Measurements from ENCODE around the gene ZNF141. TPM values are rescaled to one million over a fixed set of nuclear protein-coding genes. Genes with fewer than 3 reads are reported as not detected.
A peak's percentile ranks its signal among the peaks of the same experiment; 100 is the strongest.

Gene ZNF141
- total RNA-seq, 2 donors from 2014 or later: 17.2 to 32.2 TPM

- no peak for TF ChIP-seq POLR2A (IDR thresholded peaks at IDR 0.05)
- no peak for TF ChIP-seq POLR2AphosphoS5 (IDR thresholded peaks at IDR 0.05)
- TF ChIP-seq CTCF (IDR thresholded peaks at IDR 0.05): no peak
- Histone ChIP-seq H3K27me3 (replicated peaks; ENCODE audit: insufficient read depth) (no peaks in the 10 kb centered on the region), H3K36me3 (no peaks in the 10 kb centered on the region), H3K4me1 (replicated peaks) (no peaks in the 10 kb centered on the region), H3K27ac (no peak within 1 kb of the TSS), H3K4me3 (peak within 1 kb of the TSS; percentile 8 to 30), H3K9me3 (no peaks in the 10 kb centered on the region)
- 2% methylated on average over 53 of the region's 53 CpGs for WGBS
- intact Hi-C loops (cut with DNase I): no loop called here
- peak; percentile 36 for DNase-seq (ENCODE audit: low spot score)
These were observed 32.5 kb upstream of the ZNF141 start, which contains the start of gene ZNF732 for GRCh38 chr4:304969-305680. ZNF732 (minus strand) TSS chr4:305474; CDS start chr4:305310, 164 bp downstream.

- intact Hi-C loops (cut with DNase I): no loop called here
- H3K4me3 ChIP-seq: no peak overlapping the region
- no peaks in the 10 kb centered on the region for H3K36me3 ChIP-seq
- DNase-seq (ENCODE audit: low spot score): no peak
- no peaks in the 10 kb centered on the region for H3K4me1 ChIP-seq (replicated peaks)
- no peak overlapping the region for H3K27ac ChIP-seq
- no peak for TF ChIP-seq POLR2A (IDR thresholded peaks at IDR 0.05)
- TF ChIP-seq POLR2AphosphoS5 (IDR thresholded peaks at IDR 0.05): no peak
- TF ChIP-seq CTCF (IDR thresholded peaks at IDR 0.05): no peak
- H3K9me3 ChIP-seq: no peaks in the 10 kb centered on the region
- H3K27me3 ChIP-seq (replicated peaks; ENCODE audit: insufficient read depth): no peaks in the 10 kb centered on the region
- 83% methylated on average over 3 of the region's 3 CpGs for WGBS
These were observed 31.1 kb upstream of the ZNF141 start for GRCh38 chr4:306551-306961.

- Histone ChIP-seq H3K4me3 (no peak overlapping the region), H3K4me1 (replicated peaks) (no peaks in the 10 kb centered on the region), H3K36me3 (no peaks in the 10 kb centered on the region), H3K9me3 (no peaks in the 10 kb centered on the region), H3K27ac (no peak overlapping the region), H3K27me3 (replicated peaks; ENCODE audit: insufficient read depth) (no peaks in the 10 kb centered on the region)
- WGBS: 84% methylated on average over 1 of the region's 1 CpG
- DNase-seq (ENCODE audit: low spot score): no peak
- intact Hi-C loops (cut with DNase I): no loop called here
- no peak for TF ChIP-seq POLR2A (IDR thresholded peaks at IDR 0.05)
- TF ChIP-seq POLR2AphosphoS5 (IDR thresholded peaks at IDR 0.05): no peak
- no peak for TF ChIP-seq CTCF (IDR thresholded peaks at IDR 0.05)
These were observed 27.8 kb upstream of the ZNF141 start for GRCh38 chr4:309807-310206.

GRCh38 chr4:314296-314903 is 23.2 kb upstream of the ZNF141 start:
- WGBS: 82% methylated on average over 1 of the region's 1 CpG

More at GRCh38 chr4:314296-314903, 23.2 kb upstream of the ZNF141 start:
- Histone ChIP-seq H3K4me3 (no peak overlapping the region), H3K27ac (no peak overlapping the region), H3K9me3 (no peaks in the 10 kb centered on the region), H3K4me1 (replicated peaks) (no peaks in the 10 kb centered on the region), H3K36me3 (no peaks in the 10 kb centered on the region), H3K27me3 (replicated peaks; ENCODE audit: insufficient read depth) (no peaks in the 10 kb centered on the region)
- DNase-seq (ENCODE audit: low spot score): no peak
- TF ChIP-seq CTCF (IDR thresholded peaks at IDR 0.05) (no peak), POLR2A (IDR thresholded peaks at IDR 0.05) (no peak), POLR2AphosphoS5 (IDR thresholded peaks at IDR 0.05) (no peak)
- intact Hi-C loops (cut with DNase I): no loop called here

All from prostate gland (tissue), 2 donors.